GM08714 (cell line): ENCODE measurements around the gene IQGAP1.
"Not testable (repeated sequence)": the region's sequence is repeated elsewhere in the genome, so short reads cannot be mapped to it uniquely, and the experiment has no call there.

Source experiments
- H3K4me3 ChIP-seq: fragments of 200-500 bp; sonication (Bioruptor generic); 2 replicates; pipeline ENCODE4 v1.5.1; 2014; ENCODE audit warnings: mild to moderate bottlenecking, low read length, inconsistent platforms
- ZNF274 ChIP-seq: IDR thresholded peaks from 2 replicates; pipeline ENCODE4 v1.6.1; 2012; ENCODE audit warnings: mild to moderate bottlenecking, low read depth, low read length

Gene IQGAP1

DNA sequence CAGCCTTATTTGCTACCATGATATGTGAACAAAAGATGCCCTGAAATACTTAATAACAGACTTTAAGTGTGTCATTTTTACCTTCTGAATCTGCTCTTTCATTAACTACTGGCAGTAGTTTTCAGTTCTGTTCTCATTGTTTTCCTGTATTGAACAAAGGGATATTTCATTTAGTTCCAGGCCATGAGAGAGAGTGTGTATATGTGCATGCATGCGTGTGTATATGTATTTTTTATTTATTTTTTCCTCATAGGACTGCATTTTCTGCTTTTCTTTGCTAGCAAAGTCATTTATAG, 94.9 kb downstream of the IQGAP1 start:
- H3K4me3 ChIP-seq = no peak overlapping the region
- no peak for TF ChIP-seq ZNF274

DNA sequence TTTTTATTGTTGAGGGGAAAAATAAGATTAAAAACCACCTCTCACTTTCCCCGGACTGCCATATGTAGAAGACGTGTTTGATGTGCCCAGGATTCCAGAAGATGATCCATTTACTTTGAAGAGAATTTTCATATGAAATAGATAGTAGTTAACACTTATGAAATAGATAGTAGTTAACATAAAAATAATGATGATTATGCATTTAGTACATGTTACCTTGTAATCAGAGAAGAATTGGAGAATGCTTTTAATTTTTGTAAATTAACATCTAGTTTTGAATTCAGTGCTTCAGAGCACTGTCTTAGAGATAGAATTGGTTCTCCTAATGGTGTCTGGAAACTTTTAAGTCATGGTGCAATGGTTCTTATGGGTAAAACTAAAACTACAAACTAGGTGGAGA, 95.6 kb downstream of the IQGAP1 start:
- no peak overlapping the region for H3K4me3 ChIP-seq
- no peak for TF ChIP-seq ZNF274

DNA sequence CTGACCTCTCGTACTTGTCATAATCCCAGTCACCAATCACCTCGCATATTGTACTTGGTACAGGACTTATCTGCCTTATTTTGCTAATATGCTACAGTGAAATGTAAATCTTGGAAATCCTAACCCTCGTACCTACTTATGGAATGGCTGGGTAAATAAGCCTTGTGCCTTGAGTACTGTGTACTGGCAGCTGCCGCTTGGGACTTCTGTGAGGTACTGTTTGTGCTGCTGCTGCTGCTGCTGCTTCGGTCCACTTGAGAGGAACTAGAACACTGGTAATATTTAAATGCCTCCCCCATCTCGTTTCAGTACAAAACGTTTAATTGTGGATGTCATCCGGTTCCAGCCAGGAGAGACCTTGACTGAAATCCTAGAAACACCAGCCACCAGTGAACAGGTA, 99.1 kb downstream of the IQGAP1 start:
- H3K4me3 ChIP-seq = no peak overlapping the region
- no peak for TF ChIP-seq ZNF274

DNA sequence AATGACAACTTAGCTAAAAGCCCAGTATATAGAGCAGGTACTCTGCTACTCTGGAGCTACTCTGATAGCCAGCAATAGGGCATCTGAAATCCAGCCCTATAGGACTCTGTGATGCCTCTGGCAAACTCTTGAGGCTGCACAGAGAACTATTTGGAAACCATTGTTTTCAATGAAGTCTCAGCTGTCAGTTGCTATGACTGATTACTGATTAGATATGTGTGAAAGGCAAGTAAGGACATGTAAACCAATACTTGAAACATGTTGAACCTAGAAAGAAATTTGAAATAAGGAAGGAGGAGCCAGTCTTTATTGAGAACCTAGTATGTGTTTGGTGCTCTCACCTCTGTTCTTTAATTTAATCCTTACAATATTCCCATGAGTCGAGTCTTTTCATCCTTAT, 101.5 kb downstream of the IQGAP1 start:
- H3K4me3 ChIP-seq = no peak overlapping the region

DNA sequence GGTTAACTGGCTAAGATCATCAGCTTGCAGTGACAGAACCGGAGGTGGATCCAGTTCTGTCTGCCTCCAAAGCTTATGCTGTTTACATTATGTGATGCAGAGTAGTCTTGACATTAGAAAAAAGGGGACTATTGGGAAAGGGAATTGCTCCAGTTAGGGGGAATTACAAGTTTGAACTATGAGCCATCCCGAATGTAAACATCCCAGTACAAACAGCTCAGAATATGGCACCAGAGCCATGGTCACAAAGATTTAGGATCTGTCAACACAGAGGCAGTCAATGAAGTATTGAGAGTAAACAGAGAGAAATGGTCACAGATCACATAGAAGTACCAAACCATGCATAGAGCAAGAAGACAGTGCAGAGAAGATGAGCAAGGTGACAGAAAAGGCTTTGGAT, 101.9 kb downstream of the IQGAP1 start:
- no peak for TF ChIP-seq ZNF274

More for the DNA sequence above, 101.5 kb downstream of the IQGAP1 start:
- TF ChIP-seq ZNF274 = no peak

DNA sequence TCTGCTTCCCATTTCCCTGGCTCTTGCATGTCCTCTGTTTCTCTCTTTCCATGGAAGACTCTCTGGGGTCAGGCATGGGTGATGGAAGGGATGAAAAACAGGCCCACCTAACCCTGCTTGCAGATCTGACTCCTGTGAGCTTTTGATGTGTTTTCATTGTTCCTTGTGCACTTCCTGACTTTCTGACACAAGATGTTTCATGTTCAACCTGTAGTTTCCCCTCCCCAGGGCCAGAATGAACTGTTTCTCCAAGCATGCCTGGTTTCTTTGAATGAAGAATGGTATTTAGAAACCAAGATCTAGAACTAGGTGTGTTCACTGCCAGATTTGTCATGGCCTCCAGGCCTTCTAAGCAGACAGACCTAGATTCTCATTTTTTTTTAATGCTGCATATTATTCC, 105.6 kb downstream of the IQGAP1 start:
- TF ChIP-seq ZNF274 = no peak
- no peak overlapping the region for H3K4me3 ChIP-seq

More for the DNA sequence above, 101.9 kb downstream of the IQGAP1 start:
- H3K4me3 ChIP-seq = no peak overlapping the region

DNA sequence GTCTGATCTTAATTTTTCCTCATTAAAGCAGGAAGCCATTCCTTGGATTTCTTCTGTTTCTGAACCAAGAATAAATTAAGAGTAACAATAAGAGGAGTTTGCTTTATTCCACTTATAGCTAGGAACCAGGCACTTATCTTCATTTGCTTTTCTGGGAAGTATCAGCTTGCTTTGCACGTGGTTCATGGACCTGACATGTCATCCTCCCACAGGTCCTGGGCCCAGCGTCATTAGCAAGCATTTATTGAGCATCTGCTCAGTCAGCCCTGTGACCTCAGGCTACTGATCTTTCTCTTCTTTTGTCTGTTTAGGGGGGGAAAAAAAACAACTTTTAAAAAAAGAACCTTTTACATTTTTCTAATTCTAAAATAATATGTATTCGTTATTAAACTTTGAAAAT, 107.0 kb downstream of the IQGAP1 start:
- no peak for TF ChIP-seq ZNF274
- H3K4me3 ChIP-seq = no peak overlapping the region

DNA sequence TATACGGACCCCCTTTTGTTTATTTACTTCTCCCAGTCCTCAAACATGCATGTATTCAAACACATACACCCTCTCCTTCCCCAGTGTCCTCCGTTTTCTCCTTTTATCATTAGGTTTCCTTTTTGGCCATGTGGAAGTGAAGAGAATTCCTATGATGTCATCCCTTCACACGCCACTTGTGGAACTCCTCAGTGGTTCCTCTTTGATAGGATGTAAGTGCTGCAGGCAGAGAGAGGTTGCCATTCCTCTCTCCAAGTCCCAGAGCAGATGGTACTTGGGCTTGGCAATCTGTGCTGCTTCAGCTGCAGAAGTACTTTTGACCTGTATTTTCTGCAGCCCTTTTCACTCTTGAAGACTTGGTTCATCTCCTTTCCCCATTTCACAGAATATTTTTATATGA, 108.7 kb downstream of the IQGAP1 start:
- no peak overlapping the region for H3K4me3 ChIP-seq
- no peak for TF ChIP-seq ZNF274

DNA sequence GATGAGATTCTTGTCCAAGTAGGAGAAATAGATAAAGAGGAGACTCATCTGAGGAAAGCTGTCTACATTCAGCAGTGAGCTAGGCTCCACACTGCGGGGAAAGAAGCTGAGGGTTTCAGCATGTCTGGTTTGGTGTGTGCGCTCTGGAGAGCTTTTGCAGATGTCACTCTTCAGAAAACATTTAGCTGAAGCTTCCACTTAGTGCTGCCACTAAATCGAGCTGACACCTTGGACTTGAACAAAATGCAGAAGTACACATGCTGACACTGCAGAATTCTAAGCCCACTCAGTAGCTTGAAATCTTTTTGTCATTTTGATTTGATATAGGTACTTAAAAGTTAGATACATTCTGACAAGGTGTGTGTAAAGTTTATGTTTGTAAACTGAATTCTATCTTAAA, 109.3 kb downstream of the IQGAP1 start:
- no peak for TF ChIP-seq ZNF274
- no peak overlapping the region for H3K4me3 ChIP-seq

DNA sequence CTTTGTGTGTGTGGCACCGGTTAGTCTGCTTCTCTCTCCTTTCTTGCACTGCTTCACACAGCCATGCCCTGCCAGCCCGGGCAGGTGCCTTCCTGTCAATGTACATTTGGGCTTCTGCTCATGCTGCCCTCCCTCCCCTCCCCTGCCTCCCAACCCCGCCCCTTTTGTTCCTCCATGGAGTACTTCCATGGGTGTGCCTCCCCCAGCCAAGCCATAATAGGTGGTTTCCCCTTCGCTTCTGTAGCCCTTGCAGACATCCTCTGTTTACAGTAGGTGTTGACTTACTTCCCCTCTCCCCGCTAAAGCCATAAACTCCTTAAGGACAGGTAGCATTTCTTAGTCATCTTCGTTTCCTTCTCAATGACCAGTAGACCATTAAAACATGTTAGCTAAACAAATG, 109.9 kb downstream of the IQGAP1 start:
- H3K4me3 ChIP-seq = no peak overlapping the region
- TF ChIP-seq ZNF274 = no peak

DNA sequence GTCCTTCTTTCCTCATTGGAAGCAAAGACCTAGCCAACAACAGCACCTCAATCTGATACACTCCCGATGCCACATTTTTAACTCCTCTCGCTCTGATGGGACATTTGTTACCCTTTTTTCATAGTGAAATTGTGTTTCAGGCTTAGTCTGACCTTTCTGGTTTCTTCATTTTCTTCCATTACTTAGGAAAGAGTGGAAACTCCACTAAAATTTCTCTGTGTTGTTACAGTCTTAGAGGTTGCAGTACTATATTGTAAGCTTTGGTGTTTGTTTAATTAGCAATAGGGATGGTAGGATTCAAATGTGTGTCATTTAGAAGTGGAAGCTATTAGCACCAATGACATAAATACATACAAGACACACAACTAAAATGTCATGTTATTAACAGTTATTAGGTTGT, 112.1 kb downstream of the IQGAP1 start:
- TF ChIP-seq ZNF274 = no peak
- H3K4me3 ChIP-seq = no peak overlapping the region

DNA sequence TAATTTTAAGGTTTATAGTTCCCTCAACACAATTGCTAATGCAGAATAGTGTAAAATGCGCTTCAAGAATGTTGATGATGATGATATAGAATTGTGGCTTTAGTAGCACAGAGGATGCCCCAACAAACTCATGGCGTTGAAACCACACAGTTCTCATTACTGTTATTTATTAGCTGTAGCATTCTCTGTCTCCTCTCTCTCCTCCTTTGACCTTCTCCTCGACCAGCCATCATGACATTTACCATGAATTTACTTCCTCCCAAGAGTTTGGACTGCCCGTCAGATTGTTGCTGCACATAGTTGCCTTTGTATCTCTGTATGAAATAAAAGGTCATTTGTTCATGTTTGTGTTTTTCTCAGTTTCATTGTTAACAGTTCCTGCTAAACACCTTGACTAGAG, 113.9 kb downstream of the IQGAP1 start:
- no peak for TF ChIP-seq ZNF274
- H3K4me3 ChIP-seq = no peak overlapping the region

DNA sequence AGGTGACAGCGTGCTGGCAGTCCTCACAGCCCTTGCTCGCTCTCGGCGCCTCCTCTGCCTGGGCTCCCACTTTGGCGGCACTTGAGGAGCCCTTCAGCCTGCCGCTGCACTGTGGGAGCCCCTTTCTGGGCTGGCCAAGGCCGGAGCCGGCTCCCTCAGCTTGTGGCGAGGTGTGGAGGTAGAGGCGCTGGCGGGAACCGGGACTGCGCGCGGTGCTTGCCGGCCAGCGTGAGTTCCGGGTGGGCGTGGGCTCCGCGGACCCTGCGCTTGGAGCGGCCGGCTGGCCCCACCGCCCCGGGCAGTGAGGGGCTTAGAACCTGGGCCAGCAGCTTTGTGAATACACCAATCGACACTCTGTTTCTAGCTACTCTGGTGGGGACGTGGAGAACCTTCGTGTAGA, 122.7 kb downstream of the IQGAP1 start:
- H3K4me3 ChIP-seq = not testable (repeated sequence)

DNA sequence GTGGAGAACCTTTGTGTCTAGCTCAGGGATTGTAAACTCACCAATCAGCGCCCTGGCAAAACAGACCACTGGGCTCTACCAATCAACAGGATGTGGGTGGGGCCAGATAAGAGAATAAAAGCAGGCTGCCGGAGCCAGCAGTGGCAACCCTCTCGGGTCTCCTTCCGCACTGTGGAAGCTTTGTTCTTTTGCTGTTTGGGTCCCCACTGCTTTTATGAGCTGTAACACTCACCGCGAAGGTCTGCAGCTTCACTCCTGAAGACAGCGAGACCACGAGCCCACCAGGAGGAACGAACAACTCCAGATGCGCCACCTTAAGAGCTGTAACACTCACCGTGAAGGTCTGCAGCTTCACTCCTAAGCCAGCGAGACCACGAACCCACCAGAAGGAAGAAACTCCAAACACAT, 123.2 kb downstream of the IQGAP1 start:
- not testable (repeated sequence) for H3K4me3 ChIP-seq

DNA sequence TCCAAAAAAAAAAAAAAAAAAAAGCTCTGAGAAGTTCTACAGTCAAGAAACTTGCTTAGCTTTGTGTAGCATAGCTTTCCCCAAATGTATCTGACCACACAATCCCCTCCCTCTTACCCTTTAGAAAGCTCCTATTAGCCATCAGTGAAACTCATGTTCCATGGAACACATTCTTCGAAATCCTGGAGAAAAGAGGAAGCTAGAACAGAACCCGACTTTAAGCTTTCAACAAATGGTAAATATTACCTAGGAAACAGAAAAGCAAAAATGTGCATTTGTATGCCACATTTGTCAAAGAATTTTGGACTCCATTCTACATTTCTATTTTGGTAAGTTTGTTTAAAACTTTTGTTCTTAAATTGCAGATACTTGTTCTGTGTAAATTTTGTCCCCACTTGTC, 124.2 kb downstream of the IQGAP1 start:
- H3K4me3 ChIP-seq = no peak overlapping the region
- no peak for TF ChIP-seq ZNF274

DNA sequence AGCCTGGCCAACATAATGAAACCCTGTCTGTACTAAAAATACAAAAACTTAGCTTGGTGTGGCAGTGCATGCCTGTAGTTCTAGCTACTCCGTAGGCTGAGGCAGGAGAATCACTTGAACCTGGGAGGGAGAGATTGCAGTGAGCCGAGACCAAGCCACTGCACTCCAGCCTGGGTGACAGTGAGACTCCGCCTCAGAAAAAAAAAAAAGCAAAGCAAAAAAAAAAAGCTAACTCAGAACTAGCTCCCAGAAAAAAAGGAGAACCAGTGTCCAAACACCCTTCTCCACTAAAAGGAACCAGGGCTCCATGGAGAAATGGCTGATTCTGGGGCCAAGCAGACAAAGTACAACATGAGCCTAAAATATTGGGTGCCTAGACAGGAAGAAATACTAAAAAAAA, 124.9 kb downstream of the IQGAP1 start:
- no peak overlapping the region for H3K4me3 ChIP-seq
- no peak for TF ChIP-seq ZNF274

DNA sequence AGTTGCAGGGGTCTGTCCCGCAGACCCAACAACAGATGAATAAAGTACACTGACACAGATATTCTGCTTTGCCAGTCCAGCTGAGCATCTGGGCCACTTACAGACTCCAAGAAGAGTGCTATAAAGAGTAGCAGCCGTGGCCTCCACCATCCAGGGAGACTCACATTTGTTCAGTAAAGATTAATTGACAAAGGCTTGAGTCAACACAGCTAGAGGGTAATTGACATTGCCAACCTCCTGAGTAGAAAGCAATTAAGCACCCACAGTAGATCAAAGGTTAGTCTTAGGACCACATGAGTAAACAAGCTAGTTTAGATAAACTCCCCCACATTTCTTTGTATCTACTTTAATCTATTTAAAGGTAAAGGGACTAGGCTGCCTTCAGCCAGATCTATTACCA, 125.4 kb downstream of the IQGAP1 start:
- no peak for TF ChIP-seq ZNF274
- H3K4me3 ChIP-seq = no peak overlapping the region

DNA sequence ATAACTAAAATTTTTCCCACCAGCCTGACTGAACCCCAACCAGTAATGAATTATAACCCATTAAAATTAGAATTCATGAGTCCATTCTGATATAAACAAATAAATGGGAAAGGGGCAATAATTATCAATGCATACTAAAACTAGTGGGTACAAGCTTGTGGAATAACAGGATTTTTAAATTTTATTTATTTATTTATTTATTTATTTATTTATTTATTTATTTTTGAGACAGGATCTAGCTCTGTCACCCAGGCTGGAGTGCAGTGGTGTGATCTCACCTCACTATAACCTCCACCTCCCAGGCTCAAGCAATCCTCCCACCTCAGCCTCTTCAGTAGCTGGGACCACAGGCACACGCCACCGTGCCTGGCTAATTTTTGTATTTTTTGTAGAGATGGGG, 125.9 kb downstream of the IQGAP1 start:
- H3K4me3 ChIP-seq = not testable (repeated sequence)
